ENCODE measurements around the gene EHMT1. TPM values are rescaled to one million over a fixed set of nuclear protein-coding genes. Genes with fewer than 3 reads are reported as not detected.
"Not testable (repeated sequence)": the region's sequence is repeated elsewhere in the genome, so short reads cannot be mapped to it uniquely, and the experiment has no call there.

Gene EHMT1
- total and polyA plus RNA-seq, 2 donors from 2014 or later: 15.8 to 92.9 TPM

GRCh38 chr9:137723783-137724445, 105.1 kb downstream of the EHMT1 start:
- Histone ChIP-seq H3K9me3 (ENCODE audit: control insufficient read depth in 2 of 3, insufficient read depth in 1 of 3, low read length in 3 of 3) (no peaks in the 10 kb centered on the region), H3K27me3 (ENCODE audit: control insufficient read depth, insufficient read depth, low read length) (no peaks in the 10 kb centered on the region), H3K27ac (ENCODE audit: low read depth in 2 of 2, low read length in 2 of 2) (no peak overlapping the region), H3K4me1 (ENCODE audit: control insufficient read depth in 2 of 3, insufficient read depth in 2 of 3, low read depth in 1 of 3, low read length in 3 of 3) (no peaks in the 10 kb centered on the region), H3K4me3 (ENCODE audit: low read length in 3 of 3) (no peak overlapping the region), H3K36me3 (ENCODE audit: control insufficient read depth in 2 of 3, insufficient read depth in 3 of 3, low read length in 3 of 3) (peaks cover 6 to 14% (median 11%) of the 10 kb centered on the region in 3 donors), H3K9ac (ENCODE audit: low read length in 3 of 3) (no peak overlapping the region)
- DNase-seq: no peak
- intact Hi-C loops (cut with DNase I): no loop called here
- no peak for FAIRE-seq
- TF ChIP-seq, protein P1, sequence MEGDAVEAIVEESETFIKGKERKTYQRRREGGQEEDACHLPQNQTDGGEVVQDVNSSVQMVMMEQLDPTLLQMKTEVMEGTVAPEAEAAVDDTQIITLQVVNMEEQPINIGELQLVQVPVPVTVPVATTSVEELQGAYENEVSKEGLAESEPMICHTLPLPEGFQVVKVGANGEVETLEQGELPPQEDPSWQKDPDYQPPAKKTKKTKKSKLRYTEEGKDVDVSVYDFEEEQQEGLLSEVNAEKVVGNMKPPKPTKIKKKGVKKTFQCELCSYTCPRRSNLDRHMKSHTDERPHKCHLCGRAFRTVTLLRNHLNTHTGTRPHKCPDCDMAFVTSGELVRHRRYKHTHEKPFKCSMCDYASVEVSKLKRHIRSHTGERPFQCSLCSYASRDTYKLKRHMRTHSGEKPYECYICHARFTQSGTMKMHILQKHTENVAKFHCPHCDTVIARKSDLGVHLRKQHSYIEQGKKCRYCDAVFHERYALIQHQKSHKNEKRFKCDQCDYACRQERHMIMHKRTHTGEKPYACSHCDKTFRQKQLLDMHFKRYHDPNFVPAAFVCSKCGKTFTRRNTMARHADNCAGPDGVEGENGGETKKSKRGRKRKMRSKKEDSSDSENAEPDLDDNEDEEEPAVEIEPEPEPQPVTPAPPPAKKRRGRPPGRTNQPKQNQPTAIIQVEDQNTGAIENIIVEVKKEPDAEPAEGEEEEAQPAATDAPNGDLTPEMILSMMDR (IDR thresholded peaks at IDR 0.05; ENCODE audit: borderline replicate concordance, extremely low read depth, insufficient read depth): no peak

GRCh38 chr9:137724818-137725240, 106.0 kb downstream of the EHMT1 start:
- TF ChIP-seq, protein P1 (IDR thresholded peaks at IDR 0.05; ENCODE audit: borderline replicate concordance, extremely low read depth, insufficient read depth): no peak
- no peaks in the 10 kb centered on the region for H3K9me3 ChIP-seq (ENCODE audit: control insufficient read depth in 2 of 3, insufficient read depth in 1 of 3, low read length in 3 of 3)
- DNase-seq (peak in 1 of 5 donors; percentile 41), FAIRE-seq (no peak)
- H3K4me3 ChIP-seq (ENCODE audit: low read length in 3 of 3): no peak overlapping the region
- no peak overlapping the region for H3K9ac ChIP-seq (ENCODE audit: low read length in 3 of 3)
- no peaks in the 10 kb centered on the region for H3K4me1 ChIP-seq (ENCODE audit: control insufficient read depth in 2 of 3, insufficient read depth in 2 of 3, low read depth in 1 of 3, low read length in 3 of 3)
- peaks cover 6 to 15% (median 11%) of the 10 kb centered on the region in 3 donors for H3K36me3 ChIP-seq (ENCODE audit: control insufficient read depth in 2 of 3, insufficient read depth in 3 of 3, low read length in 3 of 3)
- no peaks in the 10 kb centered on the region for H3K27me3 ChIP-seq (ENCODE audit: control insufficient read depth, insufficient read depth, low read length)
- H3K27ac ChIP-seq (ENCODE audit: low read depth in 2 of 2, low read length in 2 of 2): no peak overlapping the region
- intact Hi-C loops (cut with DNase I): no loop called here

GRCh38 chr9:137725598-137725997, 106.8 kb downstream of the EHMT1 start:
- no peak for FAIRE-seq
- no peaks in the 10 kb centered on the region for H3K9me3 ChIP-seq (ENCODE audit: control insufficient read depth in 2 of 3, insufficient read depth in 1 of 3, low read length in 3 of 3)
- H3K27me3 ChIP-seq (ENCODE audit: control insufficient read depth, insufficient read depth, low read length): no peaks in the 10 kb centered on the region
- intact Hi-C loops (cut with DNase I): no loop called here
- H3K27ac ChIP-seq (ENCODE audit: low read depth in 2 of 2, low read length in 2 of 2): no peak overlapping the region
- no peak overlapping the region for H3K4me3 ChIP-seq (ENCODE audit: low read length in 3 of 3)
- H3K36me3 ChIP-seq (ENCODE audit: control insufficient read depth in 2 of 3, insufficient read depth in 3 of 3, low read length in 3 of 3): peaks cover 6 to 16% (median 15%) of the 10 kb centered on the region in 3 donors
- H3K4me1 ChIP-seq (ENCODE audit: control insufficient read depth in 2 of 3, insufficient read depth in 2 of 3, low read depth in 1 of 3, low read length in 3 of 3): no peaks in the 10 kb centered on the region
- TF ChIP-seq, protein P1 (IDR thresholded peaks at IDR 0.05; ENCODE audit: borderline replicate concordance, extremely low read depth, insufficient read depth): no peak
- DNase-seq: peak in 1 of 5 donors; percentile 17
- no peak overlapping the region for H3K9ac ChIP-seq (ENCODE audit: low read length in 3 of 3)

DNA sequence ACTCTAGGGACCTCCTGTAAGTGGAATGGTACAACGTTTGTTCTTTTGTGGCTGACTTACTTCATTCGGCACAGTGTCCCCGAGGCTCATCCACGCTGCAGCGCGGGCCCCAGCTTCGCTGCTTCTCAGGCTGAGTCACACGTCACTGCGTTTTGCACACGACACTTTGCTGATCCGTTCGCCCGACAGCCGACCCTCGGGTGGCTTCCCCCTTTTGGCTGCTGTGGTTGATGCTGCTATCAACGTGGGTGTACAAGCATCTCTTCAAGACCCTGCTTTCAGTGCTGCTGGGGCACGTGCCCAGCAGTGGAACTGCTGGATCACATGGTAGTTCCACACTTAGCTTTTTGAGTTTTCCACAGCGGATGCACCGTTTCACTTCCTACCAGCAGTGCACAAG, 107.5 kb downstream of the EHMT1 start:
- FAIRE-seq; H3K4me3 ChIP-seq (ENCODE audit: low read length in 3 of 3); DNase-seq; H3K9me3 ChIP-seq (ENCODE audit: control insufficient read depth in 2 of 3, insufficient read depth in 1 of 3, low read length in 3 of 3); H3K9ac ChIP-seq (ENCODE audit: low read length in 3 of 3); H3K4me1 ChIP-seq (ENCODE audit: control insufficient read depth in 2 of 3, insufficient read depth in 2 of 3, low read depth in 1 of 3, low read length in 3 of 3); H3K27ac ChIP-seq (ENCODE audit: low read depth in 2 of 2, low read length in 2 of 2); intact Hi-C loops (cut with DNase I); H3K27me3 ChIP-seq (ENCODE audit: control insufficient read depth, insufficient read depth, low read length): not testable (repeated sequence)
- H3K36me3 ChIP-seq (ENCODE audit: control insufficient read depth in 2 of 3, insufficient read depth in 3 of 3, low read length in 3 of 3): peaks cover 6 to 16% (median 15%) of the 10 kb centered on the region in 3 donors

All from kidney (tissue), 14 donors.